Measurements from ENCODE around the gene SLC66A2.

The SLC66A2 gene

GRCh38 chr18:79903071-79903635, 48.3 kb downstream of the SLC66A2 start:
- DNase-seq (ENCODE audit: low spot score): no peak

GRCh38 chr18:79902640-79903039, 48.8 kb downstream of the SLC66A2 start:
- no peak for DNase-seq (ENCODE audit: low spot score)

- no peak for DNase-seq (ENCODE audit: low spot score)
Measured at GRCh38 chr18:79902075-79902474, 49.4 kb downstream of the SLC66A2 start.

- no peak for DNase-seq (ENCODE audit: low spot score)
Measured at GRCh38 chr18:79901665-79902064, 49.8 kb downstream of the SLC66A2 start.

GRCh38 chr18:79900610-79901570, 50.6 kb downstream of the SLC66A2 start:
- DNase-seq (ENCODE audit: low spot score): no peak

GRCh38 chr18:79899609-79900445, 51.6 kb downstream of the SLC66A2 start:
- DNase-seq (ENCODE audit: low spot score): no peak

- DNase-seq (ENCODE audit: low spot score): no peak
Measured at GRCh38 chr18:79898952-79899608, 52.4 kb downstream of the SLC66A2 start.

- DNase-seq (ENCODE audit: low spot score): no peak
Measured at GRCh38 chr18:79897940-79898625, 53.4 kb downstream of the SLC66A2 start.

- no peak for DNase-seq (ENCODE audit: low spot score)
Measured at GRCh38 chr18:79896738-79897137, 54.7 kb downstream of the SLC66A2 start.

- DNase-seq (ENCODE audit: low spot score): no peak
Measured at GRCh38 chr18:79890674-79891073, 60.8 kb downstream of the SLC66A2 start.

GRCh38 chr18:79889569-79889968, 61.9 kb downstream of the SLC66A2 start:
- no peak for DNase-seq (ENCODE audit: low spot score)

GRCh38 chr18:79888016-79888415, 63.4 kb downstream of the SLC66A2 start:
- no peak for DNase-seq (ENCODE audit: low spot score)

- no peak for DNase-seq (ENCODE audit: low spot score)
Measured at GRCh38 chr18:79887181-79888000, 64.1 kb downstream of the SLC66A2 start.

- no peak for DNase-seq (ENCODE audit: low spot score)
Measured at GRCh38 chr18:79884963-79885728, 66.3 kb downstream of the SLC66A2 start.

GRCh38 chr18:79884294-79884962, 67.0 kb downstream of the SLC66A2 start:
- no peak for DNase-seq (ENCODE audit: low spot score)

GRCh38 chr18:79883461-79884293, 67.8 kb downstream of the SLC66A2 start:
- DNase-seq (ENCODE audit: low spot score): no peak

- DNase-seq (ENCODE audit: low spot score): no peak
Measured at GRCh38 chr18:79882522-79883241, 68.8 kb downstream of the SLC66A2 start.

- no peak for DNase-seq (ENCODE audit: low spot score)
Measured at GRCh38 chr18:79881695-79882094, 69.8 kb downstream of the SLC66A2 start.

Measured in HuH-7 (cell line).